ENCODE data around the gene SFXN4.
"Not testable (repeated sequence)": the region's sequence is repeated elsewhere in the genome, so short reads cannot be mapped to it uniquely, and the experiment has no call there.

The SFXN4 gene

GRCh38 chr10:119190353-119190752 is 24.8 kb upstream of the SFXN4 start:
- no peak for DNase-seq

GRCh38 chr10:119189811-119190282 is 24.3 kb upstream of the SFXN4 start:
- DNase-seq, result peak; percentile 86

GRCh38 chr10:119183664-119184412 is 18.3 kb upstream of the SFXN4 start:
- DNase-seq, result no peak

- DNase-seq, result not testable (repeated sequence)
Observed at GRCh38 chr10:119180850-119181400, 15.4 kb upstream of the SFXN4 start.

- DNase-seq, result peak; percentile 97
Observed at GRCh38 chr10:119178372-119179119, 13.0 kb upstream of the SFXN4 start, which contains the start of gene PRDX3. Gene PRDX3 (minus strand): TSS chr10:119178812. CDS start chr10:119178790, 22 bp downstream.

- DNase-seq, result no peak
Observed at GRCh38 chr10:119177708-119178371, 12.3 kb upstream of the SFXN4 start.

- peak; percentile 35 for DNase-seq
Observed at GRCh38 chr10:119176166-119176565, 10.7 kb upstream of the SFXN4 start.

- no peak for DNase-seq
Observed at GRCh38 chr10:119174109-119174508, 8.6 kb upstream of the SFXN4 start.

GRCh38 chr10:119167041-119167440 is 1.5 kb upstream of the SFXN4 start:
- no peak for DNase-seq

- DNase-seq, result peak; percentile 27
Observed at GRCh38 chr10:119166564-119166963, 1.1 kb upstream of the SFXN4 start.

- no peak for DNase-seq
Observed at GRCh38 chr10:119166118-119166500, 595 bp upstream of the SFXN4 start.

- DNase-seq, result peak; percentile 18
Observed at GRCh38 chr10:119162452-119163092, 2.9 kb downstream of the SFXN4 start.

GRCh38 chr10:119161680-119162451 is 3.6 kb downstream of the SFXN4 start:
- DNase-seq, result peak; percentile 16

- no peak for DNase-seq
Observed at GRCh38 chr10:119159332-119159731, 6.2 kb downstream of the SFXN4 start.

GRCh38 chr10:119153661-119154060 is 11.9 kb downstream of the SFXN4 start:
- no peak for DNase-seq

GRCh38 chr10:119153041-119153440 is 12.5 kb downstream of the SFXN4 start:
- no peak for DNase-seq

GRCh38 chr10:119151601-119152000 is 13.9 kb downstream of the SFXN4 start:
- not testable (repeated sequence) for DNase-seq

GRCh38 chr10:119149729-119150128 is 15.8 kb downstream of the SFXN4 start:
- peak; percentile 54 for DNase-seq

GRCh38 chr10:119149157-119149556 is 16.4 kb downstream of the SFXN4 start:
- no peak for DNase-seq

GRCh38 chr10:119143657-119144056 is 21.9 kb downstream of the SFXN4 start:
- DNase-seq, result no peak

- DNase-seq, result no peak
Observed at GRCh38 chr10:119140603-119141245, 24.8 kb downstream of the SFXN4 start.

All from hematopoietic multipotent progenitor cell treated with erythropoietin and hydrocortisone succinate and interleukin-3 and kit ligand, for 4 days (in vitro differentiated cells).